ENCODE results near the gene CSNK1G2. TPM values are rescaled to one million over a fixed set of nuclear protein-coding genes. Genes with fewer than 3 reads are reported as not detected.
"Not testable (repeated sequence)": the region's sequence is repeated elsewhere in the genome, so short reads cannot be mapped to it uniquely, and the experiment has no call there.

CSNK1G2 gene
- total RNA-seq, 1 experiment from 2014 or later, result 100.0 TPM

DNA sequence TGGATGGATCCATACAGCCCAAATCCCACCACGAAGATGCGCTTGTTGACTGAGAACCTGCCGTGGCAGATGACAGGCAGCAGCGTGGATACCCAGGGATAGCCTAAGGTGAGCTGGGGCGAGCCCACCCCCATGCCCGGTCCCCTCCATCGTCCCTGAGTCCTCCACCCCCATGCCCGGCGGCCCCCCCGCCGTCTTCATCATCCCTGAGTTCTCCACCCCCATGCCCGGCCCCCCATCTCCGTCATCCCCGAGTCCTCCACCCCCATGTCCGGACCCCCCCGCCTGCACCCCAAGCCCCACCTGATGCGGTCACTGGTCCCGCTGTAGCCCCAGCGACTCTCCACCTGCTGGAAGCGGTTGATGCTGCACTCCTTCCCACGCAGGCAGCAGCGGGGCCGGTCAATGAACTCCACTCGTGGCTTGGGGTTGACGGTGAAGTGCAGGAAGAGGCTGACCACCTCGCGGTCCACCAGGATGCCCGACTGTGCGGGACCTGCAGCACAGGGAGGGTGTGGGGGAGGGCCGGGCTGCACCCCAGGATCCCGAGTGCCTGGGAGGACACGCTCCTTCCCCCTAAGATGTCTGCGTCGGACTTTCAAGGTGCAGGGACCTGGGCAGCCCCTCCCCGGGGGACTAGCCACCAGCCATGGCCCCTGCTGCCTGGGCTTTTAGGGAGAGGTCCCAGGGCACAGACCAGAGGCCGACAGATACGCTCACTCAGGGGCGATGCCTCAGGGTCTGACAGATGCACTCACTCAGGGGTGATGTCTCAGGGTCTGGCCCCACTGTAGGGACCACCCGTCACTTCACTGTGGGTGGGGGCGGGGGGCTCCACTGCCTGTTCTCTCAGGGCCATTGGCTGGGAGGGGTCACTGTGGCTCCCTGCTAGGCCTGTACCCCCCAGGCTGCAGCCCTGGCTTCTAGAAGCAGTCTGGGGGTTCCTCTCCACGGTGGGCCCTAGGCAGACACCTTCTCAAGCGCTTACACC, 46.5 kb downstream of the CSNK1G2 start:
- H2AK5ac ChIP-seq (ENCODE audit: insufficient read length, low read length), result no peak overlapping the region

DNA sequence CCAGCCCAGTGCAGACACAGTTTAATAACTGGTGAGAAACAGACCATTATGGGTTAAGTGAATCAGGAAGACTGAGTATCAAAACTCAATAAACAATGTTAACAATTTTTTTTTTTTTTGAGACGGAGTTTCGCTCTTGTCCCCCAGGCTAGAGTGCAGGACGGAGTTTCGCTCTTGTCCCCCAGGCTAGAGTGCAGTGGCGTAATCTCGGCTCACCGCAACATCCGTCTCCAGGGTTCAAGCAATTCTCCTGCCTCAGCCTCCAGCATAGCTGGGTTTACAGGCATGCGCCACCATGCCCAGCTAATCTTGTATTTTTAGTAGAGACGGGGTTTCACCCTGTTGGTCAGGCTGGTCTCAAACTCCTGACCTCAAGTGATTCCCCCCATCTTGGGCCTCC, 47.5 kb downstream of the CSNK1G2 start:
- H3K27ac Mint-ChIP-seq, result peak overlapping the region in 1 of 3 experiments; percentile 84; a peak in 2 of 7 replicates
- H3K4me3 Mint-ChIP-seq; H3K9ac ChIP-seq (ENCODE audit: extremely low read depth, insufficient read length, low read length); H3K9me3 Mint-ChIP-seq; H2BK120ac ChIP-seq (ENCODE audit: low read depth, low read length, poor library complexity, severe bottlenecking); H3K4ac ChIP-seq (ENCODE audit: low read depth, low read length); DNase-seq; H3K23ac ChIP-seq (ENCODE audit: insufficient read length, low read depth, low read length); H4K20me1 ChIP-seq (ENCODE audit: control insufficient read depth, insufficient read depth, insufficient read length); H3K27me3 Mint-ChIP-seq (ENCODE audit: low read depth); H4K8ac ChIP-seq (replicated peaks; ENCODE audit: insufficient read length, low read depth, low read length); H3T11ph ChIP-seq (ENCODE audit: low read length); H3K14ac ChIP-seq (ENCODE audit: insufficient read depth, low read length); H2BK15ac ChIP-seq (ENCODE audit: low read depth, low read length); H3K18ac ChIP-seq (ENCODE audit: insufficient read length, low read depth, low read length); H3K9me3 ChIP-seq (ENCODE audit: control insufficient read depth, low read depth, low read length); H4K5ac ChIP-seq (ENCODE audit: insufficient read length, low read depth, low read length); H2AK5ac ChIP-seq (ENCODE audit: insufficient read length, low read length); H2BK12ac ChIP-seq (ENCODE audit: insufficient read length, low read depth, low read length); H3K27me3 ChIP-seq (ENCODE audit: insufficient read depth, low read length); H2BK20ac ChIP-seq (ENCODE audit: low read depth, low read length, poor library complexity, severe bottlenecking); H3K4me1 Mint-ChIP-seq; H3K79me1 ChIP-seq (ENCODE audit: insufficient read depth, low read depth, low read length, poor library complexity, severe bottlenecking); H3K27ac ChIP-seq (ENCODE audit: insufficient read length, low read depth, low read length); H3K23me2 ChIP-seq (ENCODE audit: insufficient read length, low read depth, low read length, poor library complexity, severe bottlenecking); H3K4me2 ChIP-seq (ENCODE audit: insufficient read depth, insufficient read length, low read length); H3K56ac ChIP-seq (ENCODE audit: insufficient read length, low read depth, low read length); H4K91ac ChIP-seq (ENCODE audit: insufficient read length, low read depth, low read length); H2AFZ ChIP-seq (ENCODE audit: low read length); H3K4me1 ChIP-seq (ENCODE audit: insufficient read depth, low read length); H3K79me2 ChIP-seq (ENCODE audit: insufficient read depth, low read length); H2BK5ac ChIP-seq (ENCODE audit: insufficient read length, low read length): not testable (repeated sequence)
- H3K36me3 Mint-ChIP-seq (ENCODE audit: insufficient read depth in 1 of 3, low read depth in 3 of 3), result peaks cover 11 to 55% (median 46%) of the 10 kb centered on the region in 3 experiments; a peak in 6 of 7 replicates
- no CpG with 5 or more reads among the region's 10 CpGs for WGBS (ENCODE audit: extremely low coverage, insufficient read length, low lambda C conversion rate)

More for the DNA sequence above, 46.5 kb downstream of the CSNK1G2 start:
- peak; percentile 31 for DNase-seq
- Histone ChIP-seq H3K18ac (ENCODE audit: insufficient read length, low read depth, low read length) (no peak overlapping the region), H2BK12ac (ENCODE audit: insufficient read length, low read depth, low read length) (no peak overlapping the region), H3K14ac (ENCODE audit: insufficient read depth, low read length) (no peak overlapping the region; the same call in 1 of the 2 replicates), H3K27ac (ENCODE audit: insufficient read length, low read depth, low read length) (no peak overlapping the region), H4K91ac (ENCODE audit: insufficient read length, low read depth, low read length) (no peak overlapping the region), H2BK120ac (ENCODE audit: low read depth, low read length, poor library complexity, severe bottlenecking) (no peak overlapping the region), H4K8ac (replicated peaks; ENCODE audit: insufficient read length, low read depth, low read length) (no peak overlapping the region), H2BK15ac (ENCODE audit: low read depth, low read length) (no peak overlapping the region), H3K79me1 (ENCODE audit: insufficient read depth, low read depth, low read length, poor library complexity, severe bottlenecking) (no peaks in the 10 kb centered on the region), H2BK20ac (ENCODE audit: low read depth, low read length, poor library complexity, severe bottlenecking) (no peak overlapping the region), H3K23ac (ENCODE audit: insufficient read length, low read depth, low read length) (no peak overlapping the region), H2BK5ac (ENCODE audit: insufficient read length, low read length) (no peak overlapping the region), H3K4me2 (ENCODE audit: insufficient read depth, insufficient read length, low read length) (no peak overlapping the region), H4K5ac (ENCODE audit: insufficient read length, low read depth, low read length) (no peak overlapping the region), H4K20me1 (ENCODE audit: control insufficient read depth, insufficient read depth, insufficient read length) (no peaks in the 10 kb centered on the region), H3K4ac (ENCODE audit: low read depth, low read length) (no peak overlapping the region), H3K4me1 (ENCODE audit: insufficient read depth, low read length) (no peaks in the 10 kb centered on the region), H2AFZ (ENCODE audit: low read length) (no peak overlapping the region), H3T11ph (ENCODE audit: low read length) (no peak overlapping the region), H3K9ac (ENCODE audit: extremely low read depth, insufficient read length, low read length) (no peak overlapping the region), H3K27me3 (ENCODE audit: insufficient read depth, low read length) (no peaks in the 10 kb centered on the region), H3K56ac (ENCODE audit: insufficient read length, low read depth, low read length) (no peak overlapping the region), H3K9me3 (ENCODE audit: control insufficient read depth, low read depth, low read length) (no peaks in the 10 kb centered on the region), H3K23me2 (ENCODE audit: insufficient read length, low read depth, low read length, poor library complexity, severe bottlenecking) (no peaks in the 10 kb centered on the region), H3K79me2 (ENCODE audit: insufficient read depth, low read length) (no peaks in the 10 kb centered on the region)
- H3K4me3 Mint-ChIP-seq, result no peak overlapping the region
- TF ChIP-seq, protein P1, sequence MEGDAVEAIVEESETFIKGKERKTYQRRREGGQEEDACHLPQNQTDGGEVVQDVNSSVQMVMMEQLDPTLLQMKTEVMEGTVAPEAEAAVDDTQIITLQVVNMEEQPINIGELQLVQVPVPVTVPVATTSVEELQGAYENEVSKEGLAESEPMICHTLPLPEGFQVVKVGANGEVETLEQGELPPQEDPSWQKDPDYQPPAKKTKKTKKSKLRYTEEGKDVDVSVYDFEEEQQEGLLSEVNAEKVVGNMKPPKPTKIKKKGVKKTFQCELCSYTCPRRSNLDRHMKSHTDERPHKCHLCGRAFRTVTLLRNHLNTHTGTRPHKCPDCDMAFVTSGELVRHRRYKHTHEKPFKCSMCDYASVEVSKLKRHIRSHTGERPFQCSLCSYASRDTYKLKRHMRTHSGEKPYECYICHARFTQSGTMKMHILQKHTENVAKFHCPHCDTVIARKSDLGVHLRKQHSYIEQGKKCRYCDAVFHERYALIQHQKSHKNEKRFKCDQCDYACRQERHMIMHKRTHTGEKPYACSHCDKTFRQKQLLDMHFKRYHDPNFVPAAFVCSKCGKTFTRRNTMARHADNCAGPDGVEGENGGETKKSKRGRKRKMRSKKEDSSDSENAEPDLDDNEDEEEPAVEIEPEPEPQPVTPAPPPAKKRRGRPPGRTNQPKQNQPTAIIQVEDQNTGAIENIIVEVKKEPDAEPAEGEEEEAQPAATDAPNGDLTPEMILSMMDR (conservative IDR thresholded peaks at IDR 0.05), result peak; percentile 16; the same call in 1 of the 3 replicates
- H3K27me3 Mint-ChIP-seq (ENCODE audit: low read depth), result no peaks in the 10 kb centered on the region
- WGBS (ENCODE audit: extremely low coverage, insufficient read length, low lambda C conversion rate), result no CpG with 5 or more reads among the region's 42 CpGs
- H3K27ac Mint-ChIP-seq, result no peak overlapping the region
- H3K9me3 Mint-ChIP-seq, result no peaks in the 10 kb centered on the region
- H3K4me1 Mint-ChIP-seq, result no peaks in the 10 kb centered on the region
- H3K36me3 Mint-ChIP-seq (ENCODE audit: insufficient read depth in 1 of 3, low read depth in 3 of 3), result peaks cover 5 to 53% (median 44%) of the 10 kb centered on the region in 3 experiments; a peak in 6 of 7 replicates
